HepG2 (cell line): ENCODE measurements around the gene RPL19. TPM values are rescaled to one million over a fixed set of nuclear protein-coding genes. Genes with fewer than 3 reads are reported as not detected.
A peak's percentile ranks its signal among the peaks of the same experiment; 100 is the strongest.

ENCODE experiments used
- ATAC-seq: fragments of 200-7000 bp; cut with Tn5 transposase; 3 replicates; pipeline ENCODE4 v1.9.1; 2020; ENCODE audit warnings: mild to moderate bottlenecking, moderate library complexity
- BruUV-seq: library from RNA; stranded (reverse); fragments of 400-500 nt; replicated peaks from 2 replicates; lab custom pipeline; 2021; lab: Mats Ljungman, UMichigan
- CTCF ChIA-PET: fragments of 300-600 bp; formaldehyde crosslinking; extraction: SDS; loops from one replicate; lab custom pipeline; 2021; ENCODE audit warnings: low total read pairs, inconsistent platforms, low intra/inter-chr PET ratio; lab: Yijun Ruan, JAX
- POLR2A ChIA-PET: fragments of 350-600 bp; sonication (Branson Sonifier 250); formaldehyde crosslinking; loops from one replicate; lab custom pipeline; 2020; ENCODE audit warnings: antibody characterized with exemption, inconsistent platforms; lab: Yijun Ruan, JAX
- DNase-seq: peaks from one replicate; pipeline ENCODE4 v3.0.0-alpha.2; 2015; ENCODE audit warnings: low spot score
- FAIRE-seq: peaks from 3 replicates; lab custom pipeline; 2011; peaks lifted over from hg19 to GRCh38; lab: Jason Lieb, UNC
- H2AFZ ChIP-seq: one replicate; pipeline ENCODE4 v1.6.1; 2011; ENCODE audit warnings: low read length, inconsistent platforms
- H3K27ac ChIP-seq: fragments of 300-600 bp; 3 replicates; pipeline ENCODE4 v1.8.0; 2011; ENCODE audit warnings: mixed run types, mild to moderate bottlenecking, mixed read lengths, low read length, inconsistent platforms; ENCODE audit not compliant: insufficient read depth; ENCODE audit errors: extremely low read length
- H3K27me3 ChIP-seq, 2 experiments: fragments of 200-600 bp in 1 of 2; 2 replicates in 1 of 2; 3 replicates in 1 of 2; pipeline versions ENCODE4 v1.6.0 to v1.8.0; 2011; ENCODE audit warnings: low read length in 2 of 2, mild to moderate bottlenecking in 2 of 2, moderate library complexity in 2 of 2, inconsistent platforms in 1 of 2; ENCODE audit not compliant: insufficient read depth in 2 of 2, control insufficient read depth in 1 of 2
- H3K36me3 ChIP-seq, 2 experiments: fragments of 200-600 bp in 1 of 2; replicated peaks in 1 of 2; 2 replicates in 1 of 2; 3 replicates in 1 of 2; pipeline versions ENCODE4 v1.5.1 to v1.8.0; 2011; ENCODE audit warnings: low read length in 2 of 2, inconsistent platforms in 1 of 2; ENCODE audit not compliant: insufficient read depth in 2 of 2, control insufficient read depth in 1 of 2
- H3K4me1 ChIP-seq: 2 replicates; pipeline ENCODE4 v1.5.1; 2012; ENCODE audit warnings: low read length, inconsistent platforms; ENCODE audit not compliant: insufficient read depth
- H3K4me2 ChIP-seq: 2 replicates; pipeline ENCODE4 v1.6.0; 2011; ENCODE audit warnings: low read depth, low read length, inconsistent platforms
- H3K4me3 ChIP-seq, 3 experiments: fragments of 200-600 bp in 1 of 3; sonication (generic), shearing (Covaris generic) in 1 of 3; replicated peaks in 1 of 3; 2 replicates each; pipeline ENCODE4 v1.5.1; 2011 to 2016; ENCODE audit warnings: low read length in 3 of 3, inconsistent platforms in 2 of 3, low read depth in 2 of 3, mild to moderate bottlenecking in 2 of 3, control low read depth in 1 of 3, mixed read lengths in 1 of 3; ENCODE audit not compliant: insufficient read depth in 1 of 3
- H3K79me2 ChIP-seq: one replicate; pipeline ENCODE4 v1.6.1; 2011; ENCODE audit warnings: low read length, inconsistent platforms; ENCODE audit not compliant: insufficient read depth
- H3K9ac ChIP-seq: 2 replicates; pipeline ENCODE4 v1.6.0; 2011; ENCODE audit warnings: mild to moderate bottlenecking, low read depth, low read length, inconsistent platforms; ENCODE audit not compliant: insufficient read depth
- H3K9me3 ChIP-seq: 2 replicates; pipeline ENCODE4 v1.5.1; 2012; ENCODE audit warnings: mild to moderate bottlenecking, low read length
- H4K20me1 ChIP-seq: 2 replicates; pipeline ENCODE4 v1.6.0; 2011; ENCODE audit warnings: inconsistent platforms, mild to moderate bottlenecking, low read length, moderate library complexity; ENCODE audit not compliant: insufficient read depth
- ARNTL ChIP-seq: sonication (generic); formaldehyde crosslinking; IDR thresholded peaks from 2 replicates; pipeline ENCODE4 v1.4.0; 2020; ENCODE audit warnings: mild to moderate bottlenecking, missing genetic modification reagents
- BRD4 ChIP-seq: sonication (generic); formaldehyde crosslinking; IDR thresholded peaks from 2 replicates; pipeline ENCODE4 v1.4.0; 2020; ENCODE audit warnings: missing genetic modification reagents
- FIP1L1 ChIP-seq: fragments of 200-400 bp; formaldehyde crosslinking; IDR thresholded peaks from 2 replicates; pipeline ENCODE4 v1.6.1; 2018; ENCODE audit warnings: low read depth, mild to moderate bottlenecking, low read length, moderate library complexity, borderline replicate concordance; ENCODE audit not compliant: insufficient read depth
- FOXM1 ChIP-seq: sonication (generic); formaldehyde crosslinking; IDR thresholded peaks from 2 replicates; pipeline ENCODE4 v1.5.0; 2020; ENCODE audit warnings: missing genetic modification reagents
- GZF1 ChIP-seq: sonication (generic); formaldehyde crosslinking; IDR thresholded peaks from 2 replicates; pipeline ENCODE4 v1.5.1; 2020; ENCODE audit warnings: mild to moderate bottlenecking, missing genetic modification reagents
- HDAC1 ChIP-seq: sonication (generic); formaldehyde crosslinking; IDR thresholded peaks from 2 replicates; pipeline ENCODE4 v1.5.1; 2020; ENCODE audit warnings: mild to moderate bottlenecking, missing genetic modification reagents
- HES4 ChIP-seq: sonication (generic); formaldehyde crosslinking; IDR thresholded peaks from 2 replicates; pipeline ENCODE4 v1.9.0; 2021; ENCODE audit warnings: mild to moderate bottlenecking, missing genetic modification reagents, borderline replicate concordance
- MAFK ChIP-seq, 2 experiments: IDR thresholded peaks in 1 of 2; conservative IDR thresholded peaks in 1 of 2; 2 replicates each; pipeline ENCODE4 v1.6.1; 2011; ENCODE audit warnings: improper control_type of control experiment in 2 of 2, low read length in 2 of 2
- MAZ ChIP-seq, 2 experiments: sonication (generic) in 1 of 2; formaldehyde crosslinking in 1 of 2; IDR thresholded peaks; 2 replicates each; pipeline versions ENCODE4 v1.5.0 to v1.6.1; 2012 to 2020; ENCODE audit warnings: low read depth in 2 of 2, mild to moderate bottlenecking in 2 of 2, borderline replicate concordance in 1 of 2, improper control_type of control experiment in 1 of 2, low read length in 1 of 2, missing genetic modification reagents in 1 of 2, moderate library complexity in 1 of 2
- NAIF1 ChIP-seq: sonication (generic); formaldehyde crosslinking; IDR thresholded peaks from 2 replicates; pipeline ENCODE4 v1.5.0; 2020; ENCODE audit warnings: mild to moderate bottlenecking, missing genetic modification reagents, borderline replicate concordance
- REPIN1 ChIP-seq: sonication (generic); formaldehyde crosslinking; IDR thresholded peaks from 2 replicates; pipeline ENCODE4 v1.8.0; 2022; ENCODE audit warnings: missing genetic modification reagents, low read depth, mild to moderate bottlenecking, borderline replicate concordance
- STAT5B ChIP-seq: sonication (generic); formaldehyde crosslinking; IDR thresholded peaks from 2 replicates; pipeline ENCODE4 v1.4.0; 2020; ENCODE audit warnings: missing genetic modification reagents
- ZC3H13 ChIP-seq: sonication (generic); formaldehyde crosslinking; IDR thresholded peaks from 2 replicates; pipeline ENCODE4 v1.8.1; 2023; ENCODE audit warnings: mild to moderate bottlenecking, missing genetic modification reagents, moderate library complexity
- ZFP37 ChIP-seq: sonication (generic); formaldehyde crosslinking; IDR thresholded peaks from 2 replicates; pipeline ENCODE4 v1.4.0; 2020; ENCODE audit warnings: missing genetic modification reagents, borderline replicate concordance
- ZFP41 ChIP-seq: sonication (generic); formaldehyde crosslinking; IDR thresholded peaks from 2 replicates; pipeline ENCODE4 v1.4.0; 2020; ENCODE audit warnings: mild to moderate bottlenecking, missing genetic modification reagents, borderline replicate concordance
- ZNF225 ChIP-seq: sonication (generic); formaldehyde crosslinking; IDR thresholded peaks from 2 replicates; pipeline ENCODE4 v1.4.0; 2020; ENCODE audit warnings: mild to moderate bottlenecking, missing genetic modification reagents
- WGBS: methylation state at CpG from one replicate; pipeline ENCODE4 v1.1.6; 2017; ENCODE audit warnings: low lambda C conversion rate; 5-methylcytosine and 5-hydroxymethylcytosine counted together
- in situ Hi-C: cut with HindIII; loops from 2 replicates; pipeline ENCODE4 v1.10.0; 2017; ENCODE audit warnings: low pct_unique_long_range_greater_than_20kb; ENCODE audit not compliant: extremely low pct_ligation_motif_present
- intact Hi-C: fragments of 100-400 bp; cut with micrococcal nuclease; formaldehyde crosslinking; loops from one replicate; pipeline ENCODE4 v1.10.0; 2022; ENCODE audit not compliant: unreplicated experiment
- polyA plus RNA-seq, 8 experiments: library from polyadenylated mRNA; depleted of rRNA in 3 of 8; stranded (reverse) in 7 of 8; unstranded in 1 of 8; fragments of >200 nt; fragmentation: Illumina TruSeq in 4 of 8; extraction: Trizol in 4 of 8; gene quantifications; 2 replicates each; pipeline versions ENCODE4 v1.2.1 to v1.2.3, GENCODE V29; 2011 to 2016; ENCODE audit warnings: low read depth in 4 of 8, missing spikeins in 1 of 8, mixed read lengths in 1 of 8; ENCODE audit not compliant: insufficient read depth in 1 of 8
- total RNA-seq, 5 experiments: library from RNA; depleted of rRNA; stranded (reverse); fragments of >200 nt; fragmentation: Illumina TruSeq; extraction: Trizol; gene quantifications; 2 replicates each; pipeline ENCODE4 v1.2.3, GENCODE V29; 2016; ENCODE audit warnings: low read depth in 1 of 5
- TF ChIP-seq, protein P1 (sequence below): sonication (generic); formaldehyde crosslinking; IDR thresholded peaks from 2 replicates; pipeline ENCODE4 v1.4.0; 2020; ENCODE audit warnings: mild to moderate bottlenecking, low read depth, missing genetic modification reagents

Gene RPL19
- total and polyA plus RNA-seq, 2 of the 13 experiments (the other 11 are each of a cell fraction or from before 2014, with no cell fraction given), result 2,522 to 2,768 TPM

DNA sequence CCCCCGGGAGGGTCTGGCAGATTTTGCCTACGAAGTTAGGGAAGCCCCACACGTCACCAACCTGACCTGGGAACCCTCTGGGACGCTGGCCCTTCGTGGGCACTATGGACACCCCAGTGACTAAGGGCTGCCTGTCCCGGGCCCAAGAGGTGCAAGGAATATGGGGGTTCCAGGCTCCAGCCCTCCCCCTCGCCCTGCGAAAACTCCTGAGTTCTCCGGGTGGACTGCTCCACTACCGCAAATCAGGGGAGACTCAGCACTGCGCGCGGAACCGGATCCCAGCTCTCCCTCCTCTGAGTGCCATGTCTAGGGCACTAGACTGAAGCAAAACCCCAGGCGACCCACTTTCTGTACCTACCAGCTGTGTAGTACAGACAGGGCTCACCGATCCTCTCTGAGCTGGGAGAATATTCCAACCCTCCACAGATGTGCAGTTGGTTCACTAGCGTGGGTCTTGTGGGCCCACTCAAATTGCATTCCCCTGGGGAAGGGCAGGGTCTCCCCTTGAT lies 34.2 kb upstream of the RPL19 start, which contains the start of gene ARL5C:
TSS of gene ARL5C (minus strand) at position 321 of the 509 bp plus-strand sequence. CDS start 401 bp downstream, outside the sequence.
- Histone ChIP-seq H4K20me1 (no peaks in the 10 kb centered on the region), H3K9ac (no peak within 1 kb of the TSS), H3K27ac (no peak within 1 kb of the TSS), H3K4me1 (peaks cover 14% of the 10 kb centered on the region; the same call in 1 of the 2 replicates), H3K9me3 (no peaks in the 10 kb centered on the region), H3K4me3 (peak within 1 kb of the TSS in 1 of 3 experiments; percentile 51; a peak in 2 of 6 replicates), H2AFZ (no peak within 1 kb of the TSS), H3K36me3 (no peaks in the 10 kb centered on the region), H3K4me2 (peak within 1 kb of the TSS; percentile 65), H3K27me3 (peaks cover 4 to 27% of the 10 kb centered on the region in 2 experiments; a peak in 4 of 5 replicates), H3K79me2 (no peaks in the 10 kb centered on the region)
- POLR2A ChIA-PET, result interaction anchor here (1.2 to 1.5 kb wide), 2 partner anchors 34 kb away, joined by 4 to 15 read pairs; partner anchors contain the start of gene RPL19
- intact Hi-C loops (no loop called here), in situ Hi-C loops (loop anchor here (25.0 kb wide), 1 partner anchor 404 kb away; the partner anchor contains the start of gene PSMB3)
- no peak for FAIRE-seq
- TF ChIP-seq HES4 (CRISPR knock-in tag), result no peak
- no peak for TF ChIP-seq HDAC1 (CRISPR knock-in tag)
- no peak for TF ChIP-seq ZNF225 (CRISPR knock-in tag)
- TF ChIP-seq MAZ (IDR thresholded peaks at IDR 0.05; ENCODE audit: borderline replicate concordance, low read depth, low read length), result no peak
- no peak for TF ChIP-seq MAZ (CRISPR knock-in tag; IDR thresholded peaks at IDR 0.05; ENCODE audit: low read depth)
- TF ChIP-seq FOXM1 (CRISPR knock-in tag), result no peak
- no peak for TF ChIP-seq BRD4 (CRISPR knock-in tag)
- TF ChIP-seq ARNTL, result no peak
- TF ChIP-seq FIP1L1, result no peak
- no peak for TF ChIP-seq ZFP37 (CRISPR knock-in tag)
- TF ChIP-seq REPIN1 (CRISPR knock-in tag), result no peak
- no peak for TF ChIP-seq ZFP41 (CRISPR knock-in tag)
- TF ChIP-seq STAT5B (CRISPR knock-in tag), result no peak
- TF ChIP-seq, protein P1, sequence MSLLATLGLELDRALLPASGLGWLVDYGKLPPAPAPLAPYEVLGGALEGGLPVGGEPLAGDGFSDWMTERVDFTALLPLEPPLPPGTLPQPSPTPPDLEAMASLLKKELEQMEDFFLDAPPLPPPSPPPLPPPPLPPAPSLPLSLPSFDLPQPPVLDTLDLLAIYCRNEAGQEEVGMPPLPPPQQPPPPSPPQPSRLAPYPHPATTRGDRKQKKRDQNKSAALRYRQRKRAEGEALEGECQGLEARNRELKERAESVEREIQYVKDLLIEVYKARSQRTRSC (CRISPR knock-in tag), result no peak
- TF ChIP-seq MAFK (conservative IDR thresholded peaks at IDR 0.05 in 1 of 2, IDR thresholded peaks at IDR 0.05 in 1 of 2; ENCODE audit: low read length in 2 of 2), result no peak
- no peak for TF ChIP-seq ZC3H13 (CRISPR knock-in tag)
- no peak for TF ChIP-seq NAIF1 (CRISPR knock-in tag)
- no peak for TF ChIP-seq GZF1 (CRISPR knock-in tag)
- 78% methylated on average over 11 of the region's 17 CpGs for WGBS
- no peak for DNase-seq
- BruUV-seq, result no TSS peak
- ATAC-seq, result no peak
- CTCF ChIA-PET, result no interaction called here
